Measurements from ENCODE around the gene SYNRG. TPM values are rescaled to one million over a fixed set of nuclear protein-coding genes. Genes with fewer than 3 reads are reported as not detected.

SYNRG gene
- total and polyA plus RNA-seq, 2 of the 13 experiments (the other 11 are each of a cell fraction or from before 2014, with no cell fraction given) = 7.3 to 8.7 TPM

DNA sequence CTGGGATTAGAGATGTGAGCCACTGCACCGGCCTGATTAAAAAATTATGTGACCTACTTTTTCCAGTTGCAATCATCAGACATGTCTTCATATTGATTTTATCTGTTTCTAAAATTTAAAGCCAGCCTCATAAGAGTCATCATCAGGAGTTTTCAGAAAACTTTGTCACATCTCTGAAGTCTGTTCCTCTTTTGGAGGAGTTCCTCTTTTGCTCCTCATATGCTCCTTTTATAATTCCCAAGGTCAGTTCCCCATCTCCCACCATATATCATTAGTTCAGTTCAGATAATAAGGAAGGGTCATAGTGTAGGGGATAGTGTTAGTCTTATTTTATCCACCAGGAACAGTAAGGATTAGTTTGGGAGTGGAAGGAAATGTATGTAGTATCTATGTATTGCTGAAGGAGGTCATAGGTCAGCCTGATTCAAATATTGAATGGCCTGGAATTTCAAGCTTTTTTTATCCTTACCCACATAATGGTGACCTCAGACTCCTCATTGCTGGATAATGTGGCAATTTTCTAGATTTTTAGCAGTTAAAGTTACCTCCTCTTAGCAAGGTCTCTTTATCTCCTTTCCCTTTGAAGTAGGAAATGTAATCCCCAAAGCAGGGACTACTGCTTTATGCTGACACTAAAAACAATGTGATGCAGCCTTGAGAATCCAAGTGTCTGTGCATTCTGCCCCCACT lies 133.3 kb downstream of the SYNRG start:
- Histone ChIP-seq H3K4me3 (replicated peaks in 1 of 3; ENCODE audit: insufficient read depth in 1 of 3, low read depth in 2 of 3, low read length in 3 of 3) (no peak overlapping the region), H3K27ac (ENCODE audit: extremely low read length, insufficient read depth, low read length) (no peak overlapping the region)

DNA sequence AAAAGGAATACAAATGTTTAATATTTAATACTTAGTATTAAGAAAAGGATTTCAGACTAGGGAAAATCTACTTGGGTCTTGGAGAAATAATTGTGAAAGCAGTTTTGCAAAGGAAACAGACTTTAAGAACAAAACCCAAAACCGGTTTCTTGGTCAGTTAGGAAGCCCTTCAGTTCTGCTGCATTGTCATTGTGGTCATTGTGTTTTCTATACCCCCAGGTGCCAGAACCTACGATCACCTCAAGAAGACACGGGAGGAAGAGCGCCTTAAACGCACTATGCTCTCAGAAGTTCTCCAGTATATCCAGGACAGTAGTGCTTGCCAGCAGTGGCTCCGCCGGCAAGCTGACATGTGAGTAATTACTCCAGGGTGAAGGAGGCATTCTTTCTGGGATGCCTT lies 139.0 kb downstream of the SYNRG start:
- no peak overlapping the region for H3K4me2 ChIP-seq (ENCODE audit: low read depth, low read length)
- no peaks in the 10 kb centered on the region for H3K4me1 ChIP-seq (ENCODE audit: insufficient read depth, low read length)
- no peak for FAIRE-seq
- no peak for ATAC-seq
- over 99% methylated on average over 7 of the region's 7 CpGs for WGBS (ENCODE audit: low lambda C conversion rate)
- no peaks in the 10 kb centered on the region for H3K9me3 ChIP-seq (ENCODE audit: low read length)
- H3K27me3 ChIP-seq (ENCODE audit: control insufficient read depth in 1 of 2, insufficient read depth in 2 of 2, low read length in 2 of 2) = no peaks in the 10 kb centered on the region
- no peak overlapping the region for H3K4me3 ChIP-seq (replicated peaks in 1 of 3; ENCODE audit: insufficient read depth in 1 of 3, low read depth in 2 of 3, low read length in 3 of 3)
- ChIA-PET POLR2A (no interaction called here), CTCF (ENCODE audit: low intra/inter-chr PET ratio, low total read pairs) (no interaction called here)
- DNase-seq (ENCODE audit: low spot score) = no peak
- no peaks in the 10 kb centered on the region for H3K79me2 ChIP-seq (ENCODE audit: insufficient read depth, low read length)
- in situ Hi-C loops (cut with HindIII; ENCODE audit: extremely low pct_ligation_motif_present, low pct_unique_long_range_greater_than_20kb) (no loop called here), intact Hi-C loops (cut with micrococcal nuclease; ENCODE audit: unreplicated experiment) (no loop called here)
- H3K36me3 ChIP-seq (replicated peaks in 1 of 2; ENCODE audit: control insufficient read depth in 1 of 2, insufficient read depth in 2 of 2, low read length in 2 of 2) = peaks cover 4 to 44% of the 10 kb centered on the region in 2 experiments
- H3K27ac ChIP-seq (ENCODE audit: extremely low read length, insufficient read depth, low read length) = no peak overlapping the region
- TF ChIP-seq CSRNP2 (CRISPR knock-in tag; conservative IDR thresholded peaks at IDR 0.05; ENCODE audit: low read depth) (no peak), ZNF10 (CRISPR knock-in tag; IDR thresholded peaks at IDR 0.05; ENCODE audit: borderline replicate concordance, low read depth) (no peak), GRHL1 (CRISPR knock-in tag; conservative IDR thresholded peaks at IDR 0.05) (no peak), GABPB1 (CRISPR knock-in tag; IDR thresholded peaks at IDR 0.05) (no peak), PHF5A (CRISPR knock-in tag; IDR thresholded peaks at IDR 0.05; ENCODE audit: low read depth, unreplicated experiment) (no peak), TOPORS (CRISPR knock-in tag; IDR thresholded peaks at IDR 0.05) (no peak), ZNF20 (CRISPR knock-in tag; IDR thresholded peaks at IDR 0.05) (no peak), MAZ (IDR thresholded peaks at IDR 0.05; ENCODE audit: borderline replicate concordance, low read depth, low read length) (no peak), MAZ (CRISPR knock-in tag; IDR thresholded peaks at IDR 0.05; ENCODE audit: low read depth) (no peak)
- H2AFZ ChIP-seq (ENCODE audit: low read length) = no peak overlapping the region
- BruUV-seq (replicated peaks) = no TSS peak
- H3K9ac ChIP-seq (ENCODE audit: insufficient read depth, low read depth, low read length) = no peak overlapping the region
- no peaks in the 10 kb centered on the region for H4K20me1 ChIP-seq (ENCODE audit: insufficient read depth, low read length)

More for the DNA sequence above, 133.3 kb downstream of the SYNRG start:
- Histone ChIP-seq H3K4me2 (ENCODE audit: low read depth, low read length) (no peak overlapping the region), H3K4me1 (ENCODE audit: insufficient read depth, low read length) (peaks cover 15% of the 10 kb centered on the region), H3K27me3 (ENCODE audit: control insufficient read depth in 1 of 2, insufficient read depth in 2 of 2, low read length in 2 of 2) (no peaks in the 10 kb centered on the region), H3K36me3 (replicated peaks in 1 of 2; ENCODE audit: control insufficient read depth in 1 of 2, insufficient read depth in 2 of 2, low read length in 2 of 2) (peaks cover 5 to 51% of the 10 kb centered on the region in 2 experiments), H2AFZ (ENCODE audit: low read length) (no peak overlapping the region), H4K20me1 (ENCODE audit: insufficient read depth, low read length) (no peaks in the 10 kb centered on the region), H3K9ac (ENCODE audit: insufficient read depth, low read depth, low read length) (no peak overlapping the region), H3K9me3 (ENCODE audit: low read length) (no peaks in the 10 kb centered on the region), H3K79me2 (ENCODE audit: insufficient read depth, low read length) (no peaks in the 10 kb centered on the region)
- ChIA-PET POLR2A (interaction anchor here (1.2 kb wide), 1 partner anchor 12 kb away, joined by 4 read pairs; no protein-coding TSS in a partner anchor), CTCF (ENCODE audit: low intra/inter-chr PET ratio, low total read pairs) (no interaction called here)
- intact Hi-C loops (cut with micrococcal nuclease; ENCODE audit: unreplicated experiment) (no loop called here), in situ Hi-C loops (cut with HindIII; ENCODE audit: extremely low pct_ligation_motif_present, low pct_unique_long_range_greater_than_20kb) (no loop called here)
- ATAC-seq (no peak), DNase-seq (ENCODE audit: low spot score) (no peak), FAIRE-seq (no peak)
- 100% methylated on average over 1 of the region's 1 CpG for WGBS (ENCODE audit: low lambda C conversion rate)
- TF ChIP-seq NR2F6 (IDR thresholded peaks at IDR 0.05) = peak; percentile 15; the same call in 1 of the 2 replicates
- TF ChIP-seq NR2F6 (CRISPR knock-in tag; IDR thresholded peaks at IDR 0.05) = no peak
- TF ChIP-seq MBNL3 (CRISPR knock-in tag; conservative IDR thresholded peaks at IDR 0.05) = no peak
- BruUV-seq (replicated peaks) = no TSS peak

Measured in HepG2 (cell line).